ENCODE data around the gene GRAMD1C. TPM values are rescaled to one million over a fixed set of nuclear protein-coding genes. Genes with fewer than 3 reads are reported as not detected.
A peak's percentile ranks its signal among the peaks of the same experiment; 100 is the strongest.
"Not testable (repeated sequence)": the region's sequence is repeated elsewhere in the genome, so short reads cannot be mapped to it uniquely, and the experiment has no call there.

GRAMD1C gene
- total RNA-seq, 1 experiment from 2014 or later, result 2.2 TPM

DNA sequence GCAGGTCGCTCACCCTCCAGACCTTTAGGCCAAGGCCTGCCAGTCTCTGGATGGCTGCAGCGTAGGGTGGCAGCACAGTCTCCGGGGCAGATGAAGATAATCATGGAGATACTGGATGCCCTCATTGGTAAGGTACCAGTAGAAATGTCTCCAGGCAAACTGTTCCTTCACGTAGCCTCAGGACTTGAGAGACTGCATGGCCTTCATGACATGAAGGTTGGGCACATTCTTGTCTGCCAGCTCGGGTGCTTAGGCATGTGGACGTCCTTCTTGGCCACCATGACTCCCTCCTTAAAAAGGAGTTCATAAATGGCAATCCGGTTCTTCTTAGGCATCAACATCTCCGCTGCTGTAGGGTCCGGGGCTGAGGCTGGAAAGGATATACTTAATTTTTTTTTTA lies 11.8 kb downstream of the GRAMD1C start:
- not testable (repeated sequence) for DNase-seq (ENCODE audit: low read depth)

DNA sequence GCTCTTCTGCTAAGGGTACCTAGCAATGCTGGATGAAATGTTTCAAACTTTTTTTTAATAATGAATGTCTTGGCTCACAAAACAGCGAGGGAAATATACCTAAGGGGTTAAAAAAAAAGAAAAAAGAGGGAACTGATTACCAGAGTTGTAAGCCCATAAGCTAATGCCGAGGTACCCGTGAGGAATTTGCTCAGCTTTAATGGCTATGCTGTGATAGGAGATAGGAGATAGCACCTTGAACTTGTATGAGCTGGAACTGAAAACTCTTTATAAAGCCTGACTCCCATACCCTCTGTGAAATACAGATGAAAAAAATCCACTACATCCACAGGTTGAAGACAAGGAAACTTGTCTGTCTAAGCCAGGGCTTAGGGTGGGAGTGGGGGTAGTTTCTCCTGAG lies 13.9 kb downstream of the GRAMD1C start:
- no peak for DNase-seq (ENCODE audit: low read depth)

DNA sequence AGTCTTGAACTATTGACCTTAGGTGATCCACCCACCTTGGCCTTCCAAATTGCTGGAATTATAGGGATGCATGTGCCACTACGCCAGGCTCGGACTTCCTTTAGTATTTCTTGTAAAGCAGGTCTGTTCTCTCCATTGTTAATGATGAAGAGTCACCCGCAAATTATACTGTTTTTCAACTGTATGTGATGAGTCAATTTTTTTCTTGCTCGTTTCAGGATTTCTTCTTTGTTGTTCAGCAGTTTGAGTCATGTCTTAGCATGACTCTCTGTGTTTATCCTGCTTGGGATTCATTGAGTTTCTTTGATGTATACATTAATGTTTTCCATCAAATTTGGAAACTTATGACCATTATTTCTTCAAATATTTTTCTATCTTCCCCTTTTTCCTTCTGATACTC lies 28.9 kb downstream of the GRAMD1C start:
- peak; percentile 70 for DNase-seq (ENCODE audit: low read depth)

DNA sequence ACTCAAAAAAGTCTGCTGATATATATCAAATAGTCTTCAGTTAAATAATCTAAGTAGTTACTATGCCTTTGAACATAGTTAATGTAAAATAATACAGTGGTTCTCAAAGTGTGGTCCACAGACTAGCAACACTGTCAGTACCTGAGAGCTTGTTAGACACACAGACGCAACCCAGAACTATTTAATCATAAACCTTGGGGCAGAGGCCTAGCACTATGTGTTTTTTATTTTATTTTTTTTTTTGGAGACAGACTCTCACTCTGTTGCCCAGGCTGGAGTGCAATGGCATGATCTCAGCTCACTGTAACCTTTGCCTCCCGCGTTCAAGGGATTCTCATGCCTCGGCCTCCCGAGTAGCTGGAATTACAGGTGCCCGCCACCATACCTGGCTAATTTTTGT lies 34.7 kb downstream of the GRAMD1C start:
- DNase-seq (ENCODE audit: low read depth), result no peak

DNA sequence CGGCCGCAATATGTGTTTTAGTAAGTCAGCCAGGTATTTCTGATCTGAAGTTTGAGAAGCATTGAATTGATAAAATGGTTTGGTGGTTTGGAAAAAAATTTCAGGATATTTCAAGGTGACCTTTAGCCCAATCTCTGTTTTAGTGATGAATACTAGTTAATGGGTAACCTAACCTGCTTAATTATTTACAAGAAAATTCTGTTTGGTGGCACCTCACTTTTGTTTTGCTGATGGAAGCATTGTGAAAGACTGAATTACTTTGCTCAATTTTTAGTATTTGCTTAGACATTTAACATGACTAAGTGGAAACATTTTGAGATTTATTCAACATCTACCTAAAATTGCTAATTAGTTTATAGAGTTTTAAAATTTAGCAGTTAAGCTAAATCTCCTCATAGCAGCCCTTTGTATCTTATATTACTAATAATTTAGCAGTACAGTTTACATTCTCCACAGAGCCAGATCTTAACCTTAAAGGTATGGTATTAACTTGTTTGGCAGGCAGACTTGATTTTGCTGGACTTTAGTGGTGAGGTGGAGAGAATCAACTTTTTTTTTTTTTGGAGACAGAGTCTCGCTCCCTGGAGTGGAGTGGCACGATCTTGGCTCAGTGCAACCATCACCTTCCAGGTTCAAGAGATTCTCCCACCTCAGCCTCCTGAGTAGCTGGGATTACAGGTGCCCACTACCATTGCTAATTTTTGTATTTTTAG lies 35.4 kb downstream of the GRAMD1C start:
- DNase-seq (ENCODE audit: low read depth), result no peak

DNA sequence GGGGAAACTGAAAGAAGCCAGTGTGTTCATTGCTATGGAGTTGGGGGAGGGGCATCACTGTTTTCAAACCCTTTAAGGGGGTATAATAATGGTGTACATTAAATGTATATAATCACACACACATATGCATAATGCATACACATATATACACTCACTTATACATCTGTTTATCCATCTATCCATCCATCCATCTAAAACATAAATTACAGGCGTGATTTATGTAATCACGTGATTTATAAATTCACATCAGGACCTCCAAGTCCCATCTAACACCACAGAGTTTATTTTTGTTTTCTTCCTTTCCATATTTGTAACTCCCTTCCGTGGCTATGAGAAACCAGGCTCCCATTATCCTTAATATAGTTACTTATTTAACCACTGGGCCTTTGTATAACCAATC lies 39.8 kb downstream of the GRAMD1C start:
- DNase-seq (ENCODE audit: low read depth), result no peak

DNA sequence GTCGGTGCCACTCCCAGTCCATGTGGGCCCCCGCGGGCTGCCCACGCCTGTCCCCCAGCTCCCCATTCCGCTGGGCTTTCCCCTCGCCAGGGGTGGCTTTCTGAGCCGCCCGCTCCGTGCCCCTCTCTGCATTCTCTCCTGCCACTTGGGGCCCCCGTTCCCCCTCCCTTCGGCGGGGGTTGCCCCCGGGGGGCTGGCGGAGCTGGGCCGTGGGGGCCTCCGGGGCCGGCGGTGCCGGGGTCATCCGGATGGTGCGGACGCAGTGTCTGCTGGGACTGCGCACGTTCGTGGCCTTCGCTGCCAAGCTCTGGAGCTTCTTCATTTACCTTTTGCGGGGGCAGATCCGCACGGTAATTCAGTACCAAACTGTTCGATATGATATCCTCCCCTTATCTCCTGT lies 46.5 kb downstream of the GRAMD1C start:
- DNase-seq (ENCODE audit: low read depth), result no peak

DNA sequence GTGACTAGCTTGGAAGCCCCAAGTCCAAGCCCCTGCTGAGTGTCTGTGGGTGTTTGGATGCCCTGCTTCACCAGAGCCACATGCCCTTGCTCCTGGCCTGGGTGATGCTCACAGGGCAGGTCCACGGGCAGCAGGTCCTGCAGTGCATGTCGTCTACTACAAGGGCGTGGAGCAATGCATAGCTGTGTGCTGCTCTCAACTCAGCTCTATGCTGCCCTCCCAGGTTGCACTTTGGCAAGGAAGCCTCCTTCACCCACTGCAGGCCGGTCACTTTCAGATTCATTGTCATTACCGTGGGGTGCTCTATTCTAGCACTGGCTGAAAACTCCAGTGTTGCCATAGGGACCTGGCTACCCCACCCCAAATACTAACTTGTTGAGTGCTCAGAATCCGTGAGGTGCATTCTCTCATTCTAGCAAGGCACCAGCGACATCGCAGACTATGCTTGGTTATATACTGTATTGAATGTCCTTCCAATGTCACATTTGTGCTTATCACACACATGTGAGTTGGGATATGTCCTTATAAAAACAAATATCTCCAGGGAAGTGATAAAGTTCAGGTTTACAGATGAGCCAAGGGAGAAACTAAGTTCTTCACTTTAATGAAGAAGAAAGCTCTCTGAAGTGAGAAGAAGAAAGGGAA lies 51.8 kb downstream of the GRAMD1C start:
- peak; percentile 6 for DNase-seq (ENCODE audit: low read depth)

DNA sequence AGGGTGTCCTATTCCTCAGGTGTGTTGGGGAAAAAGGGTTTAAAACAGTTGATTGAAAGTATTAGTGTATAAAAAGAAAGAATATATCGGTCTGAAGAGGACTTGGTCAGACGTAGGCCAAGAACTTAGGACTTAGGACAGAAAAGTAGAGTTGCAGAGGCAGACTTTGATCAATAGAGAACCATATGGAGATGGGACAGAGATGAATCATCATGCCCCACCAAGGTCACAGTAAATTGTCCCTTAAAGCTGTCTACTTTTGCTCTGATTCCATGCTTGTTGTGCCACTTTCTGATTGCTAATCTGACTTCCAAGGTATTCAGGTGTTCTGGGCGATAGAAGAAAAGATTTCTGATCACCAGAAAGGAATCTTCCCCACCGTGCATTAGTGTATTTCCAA lies 56.3 kb downstream of the GRAMD1C start:
- DNase-seq (ENCODE audit: low read depth), result no peak

DNA sequence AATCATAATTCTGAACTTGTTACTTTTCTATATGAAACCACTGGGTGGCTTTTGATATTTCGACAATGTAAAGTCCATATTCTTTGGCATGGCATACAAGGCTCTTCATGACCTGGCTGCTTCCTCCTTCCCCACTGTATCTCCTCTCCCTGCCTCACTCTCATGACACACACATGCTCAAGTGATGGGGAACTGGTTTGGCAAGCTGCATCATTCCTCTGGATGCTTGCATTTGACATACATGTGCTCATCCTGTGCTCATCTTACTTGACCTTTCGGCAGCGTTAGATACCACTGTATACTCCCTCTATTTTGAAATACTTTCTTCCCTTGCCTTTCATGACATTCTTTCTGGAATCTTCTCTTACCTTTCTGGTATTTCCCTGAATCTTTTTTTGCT lies 57.4 kb downstream of the GRAMD1C start:
- DNase-seq (ENCODE audit: low read depth), result no peak

DNA sequence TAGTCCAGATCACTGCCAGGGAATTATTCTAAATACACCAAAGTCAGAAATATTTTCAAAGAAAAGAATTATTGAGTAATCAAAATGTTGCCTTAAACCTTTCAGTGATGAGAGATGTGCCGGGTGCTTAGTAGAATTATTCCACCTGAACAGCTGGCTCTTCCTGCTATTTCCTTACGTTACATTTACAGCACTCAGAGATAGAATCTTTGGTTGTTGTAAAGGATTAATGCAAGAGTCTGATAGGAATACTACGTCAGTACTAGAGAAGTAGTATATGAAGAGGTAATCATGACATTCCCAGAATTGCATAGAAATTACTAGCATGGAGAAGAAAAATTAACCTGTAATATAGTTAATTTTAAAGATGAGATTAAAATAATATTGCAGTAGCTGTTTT lies 58.3 kb downstream of the GRAMD1C start:
- DNase-seq (ENCODE audit: low read depth), result no peak

DNA sequence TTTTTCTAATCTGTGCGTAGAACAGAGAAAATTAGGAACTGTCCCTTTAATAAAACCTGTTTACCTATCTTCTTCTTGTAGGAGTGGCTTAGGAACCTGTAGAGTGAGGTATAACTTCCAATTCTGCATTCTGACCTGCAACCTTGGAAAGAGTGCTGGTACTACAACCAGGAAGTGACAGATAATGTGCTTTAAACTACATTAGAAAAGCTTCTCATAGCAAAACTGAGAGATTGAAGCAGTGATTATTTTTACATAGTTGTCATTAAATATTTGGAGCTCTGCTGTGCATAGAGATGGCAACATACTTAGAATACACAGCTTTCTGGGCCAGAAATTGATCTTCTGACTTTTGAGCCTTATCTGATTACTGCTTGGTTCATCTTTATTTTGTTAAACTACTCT lies 58.8 kb downstream of the GRAMD1C start:
- DNase-seq (ENCODE audit: low read depth), result no peak

DNA sequence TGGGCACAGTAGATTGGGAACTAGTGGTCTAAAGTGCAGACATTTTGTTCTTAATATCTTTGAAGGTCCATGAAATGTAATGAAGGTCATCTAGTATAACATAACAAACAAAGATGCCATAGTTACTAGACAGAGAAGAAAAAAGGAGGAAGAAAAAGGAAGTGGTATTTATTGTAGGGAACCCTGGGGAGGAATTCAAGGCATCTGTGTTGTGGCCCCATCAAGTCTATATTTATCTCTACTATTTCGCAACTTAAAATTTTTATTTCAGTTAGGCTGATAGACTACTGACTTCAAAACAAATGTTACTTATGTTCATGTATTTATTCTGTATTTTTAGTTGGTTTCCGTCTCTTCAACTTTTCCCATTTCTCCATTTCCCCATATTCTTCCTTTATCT lies 60.3 kb downstream of the GRAMD1C start:
- peak; percentile 64 for DNase-seq (ENCODE audit: low read depth)

DNA sequence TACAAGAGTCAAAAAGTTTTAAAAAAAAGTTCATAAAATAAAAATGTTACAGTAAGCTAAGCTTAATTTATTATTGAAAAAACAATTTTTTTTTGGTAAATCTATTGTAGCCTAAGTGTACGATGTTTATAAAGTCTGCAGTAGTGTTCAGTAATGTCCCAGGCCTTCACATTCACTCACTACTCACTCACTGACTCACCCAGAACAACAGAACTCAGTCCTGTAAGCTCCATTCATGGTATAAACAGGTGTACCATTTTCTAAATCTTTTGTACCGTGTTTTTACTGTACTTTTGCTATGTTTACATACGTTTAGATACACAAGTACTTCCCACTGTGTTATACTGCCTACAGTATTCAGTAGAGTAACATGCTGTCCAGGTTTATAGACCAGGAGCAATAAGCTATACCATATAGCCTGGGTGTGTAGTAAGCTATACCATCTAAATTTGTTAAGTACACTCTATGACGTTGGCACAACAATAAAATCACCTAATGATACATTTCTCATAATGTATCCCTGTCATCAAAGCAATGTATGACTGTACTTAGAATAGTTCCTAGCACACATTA lies 68.1 kb downstream of the GRAMD1C start:
- DNase-seq (ENCODE audit: low read depth), result no peak

DNA sequence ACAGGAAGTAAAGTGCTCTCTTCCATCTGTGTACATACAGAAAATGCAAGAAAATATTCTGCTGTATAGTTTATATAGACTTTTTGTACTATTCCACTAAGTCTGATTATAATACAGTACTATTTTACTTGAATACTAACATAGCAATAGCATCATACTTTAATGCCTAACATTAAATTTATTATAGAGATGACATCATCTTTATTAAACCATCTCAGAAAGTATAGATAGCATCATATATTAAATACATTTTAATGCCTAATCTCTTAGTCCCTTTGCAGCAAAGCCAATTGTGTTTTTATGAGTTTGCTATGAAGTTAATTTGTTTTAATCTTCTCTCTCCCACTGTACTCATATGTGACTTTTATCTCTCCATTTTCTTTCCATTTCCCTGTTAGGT lies 69.5 kb downstream of the GRAMD1C start:
- no peak for DNase-seq (ENCODE audit: low read depth)

DNA sequence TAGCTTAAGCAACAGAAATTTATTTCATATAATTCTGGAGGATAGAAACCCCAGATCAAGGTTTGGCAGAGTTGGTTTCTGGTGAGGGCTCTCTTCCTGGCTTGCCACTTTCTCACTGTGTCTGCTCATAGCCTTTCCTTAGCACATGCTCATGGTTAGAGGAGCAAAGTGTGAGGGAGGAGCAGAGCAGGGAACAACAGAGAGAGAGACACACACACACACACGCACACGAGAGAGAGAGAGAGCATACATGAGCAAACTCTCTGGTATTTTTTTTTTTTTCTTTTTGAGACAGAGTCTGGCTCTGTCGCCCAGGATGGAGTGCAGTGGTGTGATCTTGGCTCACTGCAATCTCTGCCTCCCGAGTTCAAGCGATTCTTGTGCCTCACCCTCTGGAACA lies 72.4 kb downstream of the GRAMD1C start:
- no peak for DNase-seq (ENCODE audit: low read depth)

DNA sequence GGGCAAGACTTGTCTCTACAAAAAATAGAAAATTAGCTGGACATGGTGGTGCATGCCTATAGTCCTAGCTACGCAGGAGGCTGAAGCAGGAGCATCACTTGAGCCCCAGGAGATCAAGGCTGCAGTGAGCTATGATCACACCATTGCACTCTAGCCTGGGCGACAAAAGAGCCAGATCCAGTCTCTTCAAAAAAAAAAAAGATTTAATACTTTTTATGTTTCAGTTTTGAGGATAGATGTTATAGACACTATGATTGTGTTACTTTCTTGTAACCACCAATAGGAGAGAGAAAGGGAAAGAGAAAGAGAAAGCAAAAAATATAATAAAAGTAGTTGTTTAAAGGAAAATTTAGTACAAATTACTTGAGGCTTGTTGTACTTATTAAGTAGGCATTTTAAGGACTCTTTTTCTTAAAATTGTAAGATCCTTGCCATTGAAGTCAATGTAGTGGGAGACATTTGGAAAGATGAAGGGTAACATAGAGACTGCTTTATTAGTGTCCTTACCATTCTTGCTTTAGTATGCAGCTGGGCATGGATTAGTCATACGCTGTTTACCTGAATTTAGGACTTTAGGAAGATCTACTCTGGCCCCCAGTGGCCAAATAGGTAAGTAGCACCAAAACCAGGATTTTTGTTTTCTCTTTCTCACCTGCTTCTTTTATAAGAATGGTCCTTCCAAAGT lies 74.1 kb downstream of the GRAMD1C start:
- DNase-seq (ENCODE audit: low read depth), result peak; percentile 84

DNA sequence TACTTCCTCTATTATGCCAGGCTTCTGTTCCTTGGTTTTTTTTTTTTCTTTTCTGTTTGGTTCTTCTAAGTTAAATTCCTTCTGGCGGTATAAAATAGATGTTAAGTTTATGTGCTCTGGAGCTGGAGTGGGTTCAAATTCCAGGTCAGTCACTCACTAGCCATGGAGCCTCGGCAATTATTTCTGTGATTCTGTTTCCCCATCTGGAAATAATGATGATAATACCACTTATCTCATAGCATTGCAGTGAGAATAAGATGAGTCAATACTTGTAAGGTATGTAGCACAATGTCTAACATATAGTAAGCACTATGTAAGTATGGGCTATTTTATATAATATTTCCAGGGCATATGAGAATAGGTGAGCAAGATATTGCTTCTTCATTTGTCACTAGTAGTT lies 76.1 kb downstream of the GRAMD1C start:
- DNase-seq (ENCODE audit: low read depth), result peak; percentile 14

DNA sequence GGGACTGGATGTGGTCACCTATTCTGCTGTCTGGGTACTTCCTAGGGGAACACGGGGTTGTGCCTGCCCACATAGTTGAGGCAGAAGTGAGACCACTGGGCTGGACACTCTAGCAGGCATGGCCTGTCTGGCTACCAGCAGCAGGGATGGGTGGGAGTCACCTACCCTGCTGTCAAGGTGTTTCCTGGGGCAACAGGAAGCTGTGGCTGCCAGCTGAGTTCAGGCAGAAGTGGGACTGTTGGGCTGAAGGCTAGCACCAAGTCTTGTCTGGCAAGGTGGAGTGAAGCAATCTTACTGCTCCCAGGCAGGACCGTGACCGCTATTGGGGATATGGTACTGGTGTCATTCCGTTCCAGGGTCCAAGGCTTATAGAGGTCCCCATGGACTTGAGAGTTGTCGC lies 89.0 kb downstream of the GRAMD1C start:
- no peak for DNase-seq (ENCODE audit: low read depth)

DNA sequence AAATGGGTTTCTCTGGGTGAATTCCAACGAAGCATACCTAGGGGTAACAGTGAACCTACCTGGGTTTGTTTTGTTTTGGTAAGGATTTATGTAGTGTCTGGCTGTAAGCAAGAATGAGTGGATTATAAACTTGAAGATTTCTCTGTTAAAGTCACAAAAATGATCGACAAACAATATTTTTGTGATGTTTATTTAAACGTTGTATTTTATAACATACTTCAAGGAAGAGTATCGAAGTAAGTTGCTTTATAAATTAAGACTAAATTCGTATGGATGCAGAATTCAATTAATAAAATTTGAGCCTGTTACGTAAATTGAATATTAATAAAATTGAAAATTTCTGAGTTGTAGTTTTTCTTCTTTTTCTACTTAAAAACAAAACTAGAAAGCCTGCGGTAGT lies 108.2 kb downstream of the GRAMD1C start:
- no peak for DNase-seq (ENCODE audit: low read depth)

DNA sequence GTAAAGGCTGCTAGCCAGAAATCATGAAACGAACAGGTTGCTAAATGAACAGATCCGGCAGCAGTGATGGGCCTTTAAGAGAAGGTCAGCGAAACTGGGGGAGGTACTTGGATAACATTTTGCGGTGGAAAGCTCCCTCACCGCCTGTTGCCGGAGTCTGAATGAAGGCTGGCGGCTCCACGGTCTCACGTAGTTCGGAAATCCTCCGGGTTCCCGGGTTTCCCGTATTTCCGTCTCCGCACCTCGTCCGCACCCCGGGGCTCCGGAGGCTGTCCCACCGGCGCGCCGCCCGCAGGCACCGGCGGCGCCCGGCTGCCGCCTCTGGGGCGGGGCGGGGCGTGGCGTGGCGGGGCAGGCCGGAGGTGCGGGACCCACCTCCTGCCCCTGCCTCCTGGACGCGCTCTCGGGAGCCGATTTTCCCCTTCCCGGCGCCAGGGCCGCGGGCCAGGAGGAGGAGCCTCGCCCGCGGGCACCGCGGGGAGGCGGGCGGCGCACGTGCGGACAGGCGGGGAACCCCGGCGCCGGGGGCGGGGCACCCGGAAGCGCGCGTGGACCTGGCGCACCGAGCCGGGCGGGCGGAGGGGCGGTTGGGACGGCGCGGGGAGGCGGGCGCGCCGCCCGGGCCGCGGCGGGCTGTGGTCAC lies 108.9 kb downstream of the GRAMD1C start, which contains the start of gene ZDHHC23:
Gene ZDHHC23 (plus strand): TSS at position 642 of the 643 bp plus-strand sequence. CDS start 790 bp downstream, outside the sequence.
- DNase-seq (ENCODE audit: low read depth), result peak; percentile 80

Data from M059J (cell line).